H9 (cell line): Measurements from ENCODE around the gene IFNK. TPM values are rescaled to one million over a fixed set of nuclear protein-coding genes. Genes with fewer than 3 reads are reported as not detected.

ENCODE experiments used
- DNase-seq: peaks from one replicate; pipeline ENCODE4 v3.0.0-alpha.2; 2017
- H2AFZ ChIP-seq: one replicate; pipeline ENCODE4 v1.6.1; 2013; ENCODE audit warnings: mild to moderate bottlenecking, low read length, control low read depth, moderate library complexity
- H2AK5ac ChIP-seq: 2 replicates; pipeline ENCODE4 v1.6.1; 2013; ENCODE audit warnings: low read length, control low read depth, mixed read lengths; ENCODE audit not compliant: insufficient read length
- H2BK120ac ChIP-seq: one replicate; pipeline ENCODE4 v1.6.1; 2013; ENCODE audit warnings: low read depth, mild to moderate bottlenecking, low read length, control low read depth, inconsistent platforms; ENCODE audit not compliant: poor library complexity, severe bottlenecking
- H2BK12ac ChIP-seq: 2 replicates; pipeline ENCODE4 v1.6.1; 2013; ENCODE audit warnings: low read length, control low read depth, mixed read lengths, low read depth; ENCODE audit not compliant: insufficient read length
- H2BK15ac ChIP-seq: 2 replicates; pipeline ENCODE4 v1.6.1; 2013; ENCODE audit warnings: low read depth, low read length, control low read depth
- H2BK20ac ChIP-seq: one replicate; pipeline ENCODE4 v1.6.1; 2013; ENCODE audit warnings: low read depth, mild to moderate bottlenecking, low read length, control low read depth, inconsistent platforms; ENCODE audit not compliant: poor library complexity, severe bottlenecking
- H2BK5ac ChIP-seq: 2 replicates; pipeline ENCODE4 v1.6.1; 2013; ENCODE audit warnings: low read length, control low read depth, mixed read lengths; ENCODE audit not compliant: insufficient read length
- H3K14ac ChIP-seq: 2 replicates; pipeline ENCODE4 v1.6.1; 2013; ENCODE audit warnings: low read length, control low read depth; ENCODE audit not compliant: insufficient read depth
- H3K18ac ChIP-seq: 2 replicates; pipeline ENCODE4 v1.6.1; 2013; ENCODE audit warnings: low read depth, mild to moderate bottlenecking, mixed read lengths, low read length, control low read depth; ENCODE audit not compliant: insufficient read length
- H3K23ac ChIP-seq: 2 replicates; pipeline ENCODE4 v1.6.1; 2013; ENCODE audit warnings: low read length, control low read depth, mixed read lengths, low read depth; ENCODE audit not compliant: insufficient read length
- H3K23me2 ChIP-seq: 2 replicates; pipeline ENCODE4 v1.6.1; 2013; ENCODE audit warnings: low read depth, mild to moderate bottlenecking, mixed read lengths, low read length, control low read depth; ENCODE audit not compliant: insufficient read length, poor library complexity, severe bottlenecking
- H3K27ac ChIP-seq: 2 replicates; pipeline ENCODE4 v1.5.1; 2013; ENCODE audit warnings: low read length, control low read depth, mixed read lengths, low read depth; ENCODE audit not compliant: insufficient read length
- H3K27me3 ChIP-seq: 2 replicates; pipeline ENCODE4 v1.6.1; 2013; ENCODE audit warnings: low read length, control low read depth, inconsistent platforms; ENCODE audit not compliant: insufficient read depth
- H3K4ac ChIP-seq: 2 replicates; pipeline ENCODE4 v1.6.1; 2013; ENCODE audit warnings: low read depth, mild to moderate bottlenecking, control low read depth, inconsistent platforms, low read length, moderate library complexity
- H3K4me1 ChIP-seq: 2 replicates; pipeline ENCODE4 v1.6.1; 2013; ENCODE audit warnings: low read length, control low read depth, inconsistent platforms; ENCODE audit not compliant: insufficient read depth
- H3K4me2 ChIP-seq: 2 replicates; pipeline ENCODE4 v1.6.1; 2013; ENCODE audit warnings: low read length, control low read depth, mixed read lengths; ENCODE audit not compliant: insufficient read length, insufficient read depth
- H3K56ac ChIP-seq: 2 replicates; pipeline ENCODE4 v1.6.1; 2013; ENCODE audit warnings: low read depth, mild to moderate bottlenecking, mixed read lengths, low read length, control low read depth; ENCODE audit not compliant: insufficient read length
- H3K79me1 ChIP-seq: 2 replicates; pipeline ENCODE4 v1.6.1; 2013; ENCODE audit warnings: low read depth, mild to moderate bottlenecking, moderate library complexity, low read length, control low read depth, inconsistent platforms; ENCODE audit not compliant: insufficient read depth, poor library complexity, severe bottlenecking
- H3K79me2 ChIP-seq: 2 replicates; pipeline ENCODE4 v1.6.1; 2013; ENCODE audit warnings: low read length, control low read depth, inconsistent platforms; ENCODE audit not compliant: insufficient read depth
- H3K9ac ChIP-seq: 2 replicates; pipeline ENCODE4 v1.6.1; 2013; ENCODE audit warnings: low read length, control low read depth, mixed read lengths; ENCODE audit not compliant: insufficient read length; ENCODE audit errors: extremely low read depth
- H3K9me3 ChIP-seq: one replicate; pipeline ENCODE4 v1.6.1; 2013; ENCODE audit warnings: low read depth, low read length, inconsistent platforms; ENCODE audit not compliant: control insufficient read depth
- H3T11ph ChIP-seq: one replicate; pipeline ENCODE4 v1.6.1; 2013; ENCODE audit warnings: mild to moderate bottlenecking, low read length, control low read depth, inconsistent platforms
- H4K20me1 ChIP-seq: one replicate; pipeline ENCODE4 v1.6.1; 2013; ENCODE audit not compliant: control insufficient read depth, insufficient read length, insufficient read depth
- H4K5ac ChIP-seq: 2 replicates; pipeline ENCODE4 v1.6.1; 2013; ENCODE audit warnings: low read depth, mild to moderate bottlenecking, mixed read lengths, low read length, control low read depth; ENCODE audit not compliant: insufficient read length
- H4K8ac ChIP-seq: replicated peaks from 2 replicates; pipeline ENCODE4 v1.6.1; 2013; ENCODE audit warnings: low read length, control low read depth, mixed read lengths, low read depth; ENCODE audit not compliant: insufficient read length
- H4K91ac ChIP-seq: 2 replicates; pipeline ENCODE4 v1.6.1; 2013; ENCODE audit warnings: low read depth, mild to moderate bottlenecking, moderate library complexity, mixed read lengths, low read length, control low read depth; ENCODE audit not compliant: insufficient read length
- H3K27ac Mint-ChIP-seq, 3 experiments: 2 replicates in 2 of 3; 3 replicates in 1 of 3; pipeline ENCODE4 v1.8.0; 2020 to 2021; ENCODE audit warnings: mixed read lengths in 3 of 3, mild to moderate bottlenecking in 1 of 3, moderate library complexity in 1 of 3
- H3K27me3 Mint-ChIP-seq: 2 replicates; pipeline ENCODE4 v1.8.0; 2021; ENCODE audit warnings: low read depth, mild to moderate bottlenecking, moderate library complexity, mixed read lengths
- H3K36me3 Mint-ChIP-seq, 3 experiments: 2 replicates in 2 of 3; 3 replicates in 1 of 3; pipeline ENCODE4 v1.8.0; 2020 to 2021; ENCODE audit warnings: low read depth in 3 of 3, mixed read lengths in 3 of 3; ENCODE audit not compliant: insufficient read depth in 1 of 3
- H3K4me1 Mint-ChIP-seq, 2 experiments: 2 replicates each; pipeline ENCODE4 v1.8.0; 2020; ENCODE audit warnings: mixed read lengths in 2 of 2
- H3K4me3 Mint-ChIP-seq, 2 experiments: 2 replicates in 1 of 2; 3 replicates in 1 of 2; pipeline ENCODE4 v1.8.0; 2020 to 2021; ENCODE audit warnings: mild to moderate bottlenecking in 2 of 2, mixed read lengths in 2 of 2, moderate library complexity in 1 of 2
- H3K9me3 Mint-ChIP-seq, 2 experiments: 2 replicates in 1 of 2; 3 replicates in 1 of 2; pipeline ENCODE4 v1.8.0; 2020; ENCODE audit warnings: mild to moderate bottlenecking in 2 of 2, mixed read lengths in 2 of 2, moderate library complexity in 1 of 2
- WGBS: extraction: QIAGEN DNeasy Blood & Tissue Kit; methylation state at CpG from one replicate; pipeline ENCODE4 v1.1.7; 2013; ENCODE audit warnings: missing lambda C conversion rate, low lambda C conversion rate, mixed read lengths; ENCODE audit not compliant: insufficient read length; ENCODE audit errors: extremely low coverage; 5-methylcytosine and 5-hydroxymethylcytosine counted together
- total RNA-seq: library from RNA; stranded (reverse); gene quantifications from 2 replicates; pipeline ENCODE4 v1.2.1, GENCODE V29; 2021
- TF ChIP-seq, protein P1 (sequence below): fragments of 200-600 bp; sonication (generic); conservative IDR thresholded peaks from 3 replicates; pipeline ENCODE4 v1.8.0; 2021; ENCODE audit warnings: antibody characterized with exemption, mild to moderate bottlenecking

The IFNK gene
- total RNA-seq, 1 experiment from 2014 or later = not detected

DNA sequence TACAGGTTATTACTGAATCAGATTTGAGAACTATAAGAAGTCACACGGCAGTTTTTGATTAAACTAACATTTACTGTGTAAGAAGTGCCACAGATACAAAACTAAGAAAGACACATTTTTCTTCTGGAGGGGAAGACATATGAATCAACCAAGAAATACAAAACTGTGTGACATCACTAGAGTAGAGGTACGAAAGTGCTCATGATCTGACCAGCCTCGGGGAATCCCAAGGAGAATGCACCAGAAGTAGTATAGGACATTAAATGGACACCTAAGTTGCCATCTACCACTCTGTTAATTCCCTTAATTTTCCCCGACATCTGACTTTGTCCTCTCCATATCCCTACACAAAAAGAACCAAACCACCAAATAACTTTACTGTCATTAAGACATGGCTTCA lies 5.3 kb upstream of the IFNK start:
- H3K27me3 Mint-ChIP-seq = no peaks in the 10 kb centered on the region
- no peak overlapping the region for H3K27ac ChIP-seq
- WGBS = no CpG with 5 or more reads among the region's 4 CpGs

More for the DNA sequence above, 5.3 kb upstream of the IFNK start:
- Histone ChIP-seq H3K9ac (no peak overlapping the region), H3K23ac (no peak overlapping the region), H3K4me2 (no peak overlapping the region), H3K14ac (no peak overlapping the region), H4K20me1 (no peaks in the 10 kb centered on the region), H4K5ac (no peak overlapping the region), H3K18ac (no peak overlapping the region), H2AFZ (no peak overlapping the region), H3K27me3 (no peaks in the 10 kb centered on the region), H3K4me1 (no peaks in the 10 kb centered on the region; the same call in 1 of the 2 replicates), H2BK120ac (no peak overlapping the region), H2BK20ac (no peak overlapping the region), H2AK5ac (no peak overlapping the region), H3T11ph (no peak overlapping the region), H3K4ac (no peak overlapping the region), H3K79me1 (no peaks in the 10 kb centered on the region), H2BK5ac (no peak overlapping the region), H3K9me3 (no peaks in the 10 kb centered on the region), H3K79me2 (peaks cover 6% of the 10 kb centered on the region; the same call in 1 of the 2 replicates), H2BK15ac (no peak overlapping the region), H3K23me2 (no peaks in the 10 kb centered on the region), H4K91ac (no peak overlapping the region), H3K56ac (no peak overlapping the region), H4K8ac (no peak overlapping the region), H2BK12ac (no peak overlapping the region)
- no peak overlapping the region for H3K4me3 Mint-ChIP-seq
- H3K27ac Mint-ChIP-seq = no peak overlapping the region
- DNase-seq = no peak
- H3K36me3 Mint-ChIP-seq = no peaks in the 10 kb centered on the region
- no peaks in the 10 kb centered on the region for H3K9me3 Mint-ChIP-seq
- peaks cover 11 to 19% of the 10 kb centered on the region in 2 experiments for H3K4me1 Mint-ChIP-seq
- TF ChIP-seq, protein P1, sequence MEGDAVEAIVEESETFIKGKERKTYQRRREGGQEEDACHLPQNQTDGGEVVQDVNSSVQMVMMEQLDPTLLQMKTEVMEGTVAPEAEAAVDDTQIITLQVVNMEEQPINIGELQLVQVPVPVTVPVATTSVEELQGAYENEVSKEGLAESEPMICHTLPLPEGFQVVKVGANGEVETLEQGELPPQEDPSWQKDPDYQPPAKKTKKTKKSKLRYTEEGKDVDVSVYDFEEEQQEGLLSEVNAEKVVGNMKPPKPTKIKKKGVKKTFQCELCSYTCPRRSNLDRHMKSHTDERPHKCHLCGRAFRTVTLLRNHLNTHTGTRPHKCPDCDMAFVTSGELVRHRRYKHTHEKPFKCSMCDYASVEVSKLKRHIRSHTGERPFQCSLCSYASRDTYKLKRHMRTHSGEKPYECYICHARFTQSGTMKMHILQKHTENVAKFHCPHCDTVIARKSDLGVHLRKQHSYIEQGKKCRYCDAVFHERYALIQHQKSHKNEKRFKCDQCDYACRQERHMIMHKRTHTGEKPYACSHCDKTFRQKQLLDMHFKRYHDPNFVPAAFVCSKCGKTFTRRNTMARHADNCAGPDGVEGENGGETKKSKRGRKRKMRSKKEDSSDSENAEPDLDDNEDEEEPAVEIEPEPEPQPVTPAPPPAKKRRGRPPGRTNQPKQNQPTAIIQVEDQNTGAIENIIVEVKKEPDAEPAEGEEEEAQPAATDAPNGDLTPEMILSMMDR = no peak
